HL-60/S4 treated with retinoic acid at 250 ng/mL for 4 days and 3 days (cell line): Measurements from ENCODE around the gene PATZ1.

Experiments
- in situ Hi-C: fragments of 300-500 bp; cut with MboI; formaldehyde crosslinking; loops from 2 replicates; pipeline ENCODE4 v1.7.0; 2022; ENCODE audit warnings: low sequenced_read_pairs

The PATZ1 gene

GRCh38 chr22:31343235-31344191 lies 2.6 kb downstream of the PATZ1 start:
- in situ Hi-C loops, result no loop called here

- in situ Hi-C loops, result no loop called here
Observed at GRCh38 chr22:31342389-31343140, 3.6 kb downstream of the PATZ1 start.

GRCh38 chr22:31341386-31342088 lies 4.6 kb downstream of the PATZ1 start:
- in situ Hi-C loops, result no loop called here

- in situ Hi-C loops, result no loop called here
Observed at GRCh38 chr22:31340765-31341247, 5.3 kb downstream of the PATZ1 start.

- in situ Hi-C loops, result no loop called here
Observed at GRCh38 chr22:31340360-31340759, 5.8 kb downstream of the PATZ1 start.

DNA sequence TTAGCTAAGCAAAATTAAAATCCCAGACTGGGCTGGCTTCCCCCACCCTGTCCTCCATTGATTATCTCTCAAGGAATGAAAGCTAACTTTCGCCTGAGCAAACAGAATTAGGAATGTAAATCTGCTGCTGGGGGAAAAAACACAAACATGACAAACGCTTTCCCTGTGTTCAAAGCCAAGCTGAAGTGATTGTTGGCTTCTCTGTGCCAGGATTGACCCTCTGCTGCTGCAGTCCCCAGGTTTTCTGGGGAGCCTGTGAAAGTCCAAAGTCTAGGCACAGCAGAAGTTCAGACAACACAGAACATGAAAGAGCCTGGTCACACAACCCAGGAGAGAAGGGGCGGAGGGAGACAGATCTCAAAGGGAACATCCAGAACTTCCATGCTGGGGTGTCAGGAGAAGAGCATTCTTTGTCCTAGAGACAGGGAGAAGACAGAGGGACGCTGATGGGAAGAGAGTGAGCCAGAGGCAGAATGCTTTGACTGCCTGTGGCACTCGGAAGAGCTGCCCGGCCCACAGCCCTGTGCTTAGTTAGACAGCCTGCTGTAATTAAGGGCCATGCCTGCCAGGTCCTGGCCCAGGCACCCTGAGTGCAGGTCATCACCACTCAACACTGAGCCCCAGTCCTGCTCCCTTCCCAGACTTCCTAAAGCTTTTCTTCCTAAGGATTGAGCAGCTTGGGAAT lies 6.9 kb downstream of the PATZ1 start:
- in situ Hi-C loops, result no loop called here

- in situ Hi-C loops, result no loop called here
Observed at GRCh38 chr22:31337178-31337577, 9.0 kb downstream of the PATZ1 start.

- in situ Hi-C loops, result no loop called here
Observed at GRCh38 chr22:31334329-31334728, 11.8 kb downstream of the PATZ1 start.

GRCh38 chr22:31333641-31334040 lies 12.5 kb downstream of the PATZ1 start:
- in situ Hi-C loops, result no loop called here

- in situ Hi-C loops, result no loop called here
Observed at GRCh38 chr22:31332886-31333285, 13.3 kb downstream of the PATZ1 start.

- in situ Hi-C loops, result no loop called here
Observed at GRCh38 chr22:31332010-31332409, 14.1 kb downstream of the PATZ1 start.

DNA sequence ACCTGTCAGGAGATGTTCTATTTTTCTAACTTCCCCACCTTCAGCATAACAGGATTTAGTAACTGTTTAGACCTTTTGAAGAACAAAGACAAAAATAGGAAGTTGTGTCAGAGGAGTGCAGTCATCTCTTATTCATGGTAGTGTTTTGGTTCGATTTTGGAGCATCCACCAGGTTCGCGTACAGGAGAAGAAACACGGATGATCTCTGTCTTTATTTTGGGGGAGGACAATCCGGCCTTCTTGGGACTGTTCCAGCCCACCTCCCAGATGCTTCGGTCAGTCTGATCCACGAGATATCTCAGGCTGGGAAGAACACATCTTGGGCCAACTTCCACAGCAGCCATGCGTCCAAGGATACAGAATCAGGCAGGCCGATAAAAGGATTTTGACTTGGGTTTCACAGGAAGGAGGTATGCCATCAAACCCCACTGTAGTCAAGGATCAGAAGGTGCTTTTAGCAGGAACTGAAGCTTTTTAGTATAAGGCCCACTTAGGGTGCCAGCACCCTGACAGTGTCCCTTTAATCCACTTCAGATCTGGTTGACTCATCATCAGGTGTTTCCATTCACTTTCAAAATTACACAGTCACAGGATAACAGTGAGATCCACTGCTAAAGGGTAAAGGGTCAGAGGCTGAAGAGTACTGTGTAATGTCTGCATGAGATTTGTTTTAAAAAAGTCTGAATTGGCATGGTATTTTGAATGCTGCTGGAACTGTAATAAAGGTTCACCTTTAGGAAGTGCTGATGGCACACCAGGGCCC lies 16.5 kb downstream of the PATZ1 start:
- in situ Hi-C loops, result no loop called here

DNA sequence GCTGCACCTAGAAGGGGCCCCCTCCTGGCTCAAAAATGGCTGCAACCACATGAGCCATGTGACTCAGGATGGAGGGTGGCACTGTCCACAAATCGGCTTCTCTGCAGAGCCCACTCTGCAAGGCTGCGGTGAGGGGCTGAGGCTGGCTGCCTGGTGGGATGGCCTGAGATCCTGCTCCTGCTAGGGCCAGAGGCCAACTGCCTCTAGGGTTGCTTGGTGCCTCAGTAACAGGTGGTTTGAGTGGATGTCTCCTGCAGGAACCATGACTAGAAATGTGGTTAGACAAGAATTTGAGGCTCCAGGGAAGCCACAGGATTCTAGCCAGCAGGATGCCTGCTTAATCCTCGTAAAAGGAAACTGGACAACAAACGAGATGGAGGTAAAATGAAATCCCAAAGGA lies 17.1 kb downstream of the PATZ1 start:
- in situ Hi-C loops, result no loop called here

DNA sequence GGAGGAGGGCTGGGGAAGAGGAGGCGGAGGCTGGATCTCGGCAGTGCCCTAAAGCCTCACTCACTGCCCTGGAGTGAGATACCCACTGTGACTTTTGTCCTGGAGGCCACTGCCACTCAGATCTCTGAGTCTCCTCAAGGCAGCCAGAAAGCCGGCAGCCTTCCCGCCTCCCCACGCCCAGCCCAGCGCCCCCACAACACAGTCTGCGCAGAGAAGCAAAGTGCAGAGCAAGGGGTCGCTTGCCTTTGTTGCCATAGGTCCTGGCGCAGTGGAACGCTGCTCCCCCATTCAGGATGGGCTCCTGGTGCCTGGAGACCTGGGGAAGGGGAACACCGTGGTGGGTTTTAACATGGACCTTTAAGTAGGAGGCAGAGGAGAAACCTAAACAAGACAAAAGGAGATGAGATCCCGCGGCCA lies 17.6 kb downstream of the PATZ1 start:
- in situ Hi-C loops, result no loop called here

GRCh38 chr22:31327806-31328543 lies 18.2 kb downstream of the PATZ1 start:
- in situ Hi-C loops, result no loop called here

- in situ Hi-C loops, result no loop called here
Observed at GRCh38 chr22:31326877-31327276, 19.3 kb downstream of the PATZ1 start.

DNA sequence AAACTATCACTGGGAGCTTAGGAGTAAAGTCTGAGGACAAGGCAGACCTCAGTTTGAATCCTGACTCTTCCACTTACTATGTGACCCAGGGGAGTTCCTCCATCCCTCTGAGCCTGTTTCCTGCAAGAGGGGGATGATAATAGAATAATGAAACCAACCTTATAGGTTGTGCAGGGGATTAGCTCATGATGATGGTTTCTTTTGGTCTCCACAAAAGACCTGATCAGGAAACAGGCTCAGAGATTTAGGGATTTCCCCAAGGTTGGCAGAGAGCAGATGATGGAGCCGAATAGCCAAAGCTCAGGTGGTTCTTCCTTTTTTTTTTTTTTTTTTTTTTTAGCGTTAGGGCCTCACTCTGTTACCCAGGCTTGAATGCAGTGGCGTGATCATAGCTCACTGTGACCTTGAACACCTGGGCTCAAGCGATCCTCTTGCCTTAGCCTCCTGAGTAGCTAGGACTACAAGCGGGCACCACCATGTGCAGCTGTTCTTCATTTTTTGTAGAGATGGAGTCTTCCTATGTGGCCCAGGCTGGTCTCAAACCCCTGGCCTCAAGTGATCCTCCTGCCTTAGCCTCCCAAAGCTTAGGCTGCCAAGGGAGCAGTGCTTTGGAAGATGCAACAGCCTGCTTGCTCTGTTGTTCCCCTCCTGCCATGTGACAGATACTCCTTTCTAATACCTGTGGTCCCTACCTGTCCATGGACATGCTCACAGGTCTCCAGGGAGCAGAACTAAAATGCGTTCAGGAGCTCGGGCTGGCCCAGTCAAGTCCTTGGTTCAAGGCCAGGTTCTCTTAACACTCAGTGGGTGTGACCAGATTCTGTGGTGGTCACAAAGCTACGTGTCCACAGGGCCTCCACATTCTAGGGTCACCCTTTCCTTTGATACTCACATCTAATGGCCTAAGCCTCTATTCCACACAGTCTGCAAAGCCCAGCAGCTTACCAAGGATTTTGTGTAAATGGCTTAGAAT lies 22.3 kb downstream of the PATZ1 start:
- in situ Hi-C loops, result no loop called here

GRCh38 chr22:31321421-31321820 lies 24.7 kb downstream of the PATZ1 start:
- in situ Hi-C loops, result no loop called here
